GM19035 (cell line): Measurements from ENCODE around the gene QTRT2.

Source experiments
- ATAC-seq: cut with Tn5 transposase; IDR thresholded peaks from one replicate; pipeline ENCODE4 v1.9.1; 2021; ENCODE audit not compliant: unreplicated experiment

QTRT2 gene

GRCh38 chr3:114076711-114077110 lies 20.2 kb downstream of the QTRT2 start:
- no peak for ATAC-seq

GRCh38 chr3:114078126-114078525 lies 21.6 kb downstream of the QTRT2 start:
- ATAC-seq, result no peak

- ATAC-seq, result no peak
These were observed 23.2 kb downstream of the QTRT2 start for GRCh38 chr3:114079761-114080160.

- no peak for ATAC-seq
These were observed 23.7 kb downstream of the QTRT2 start for GRCh38 chr3:114080201-114080600.

- no peak for ATAC-seq
These were observed 24.5 kb downstream of the QTRT2 start for GRCh38 chr3:114081037-114081436.

GRCh38 chr3:114083112-114083511 lies 26.6 kb downstream of the QTRT2 start:
- ATAC-seq, result no peak

- ATAC-seq, result no peak
These were observed 29.8 kb downstream of the QTRT2 start for GRCh38 chr3:114086356-114086755.

GRCh38 chr3:114089675-114090074 lies 33.1 kb downstream of the QTRT2 start:
- no peak for ATAC-seq

GRCh38 chr3:114092151-114093015 lies 35.8 kb downstream of the QTRT2 start:
- ATAC-seq, result no peak

- ATAC-seq, result no peak
These were observed 36.5 kb downstream of the QTRT2 start for GRCh38 chr3:114093016-114093380.

- ATAC-seq, result no peak
These were observed 37.1 kb downstream of the QTRT2 start for GRCh38 chr3:114093596-114093995.

GRCh38 chr3:114095796-114096195 lies 39.3 kb downstream of the QTRT2 start:
- no peak for ATAC-seq

- ATAC-seq, result no peak
These were observed 44.6 kb downstream of the QTRT2 start for GRCh38 chr3:114101101-114101500.

- ATAC-seq, result no peak
These were observed 46.6 kb downstream of the QTRT2 start for GRCh38 chr3:114103181-114103580.

- no peak for ATAC-seq
These were observed 47.3 kb downstream of the QTRT2 start for GRCh38 chr3:114103858-114104257.

- no peak for ATAC-seq
These were observed 47.9 kb downstream of the QTRT2 start for GRCh38 chr3:114104414-114104813.

GRCh38 chr3:114108137-114108536 lies 51.6 kb downstream of the QTRT2 start:
- no peak for ATAC-seq

GRCh38 chr3:114110439-114110838 lies 53.9 kb downstream of the QTRT2 start:
- ATAC-seq, result no peak

- ATAC-seq, result no peak
These were observed 54.7 kb downstream of the QTRT2 start for GRCh38 chr3:114111060-114111770.

- no peak for ATAC-seq
These were observed 56.2 kb downstream of the QTRT2 start for GRCh38 chr3:114112696-114113095.

GRCh38 chr3:114114719-114115118 lies 58.2 kb downstream of the QTRT2 start:
- ATAC-seq, result no peak

- ATAC-seq, result no peak
These were observed 58.6 kb downstream of the QTRT2 start for GRCh38 chr3:114115143-114115542.
